Stimulated activated CD4-positive, alpha-beta T cell treated with anti-CD3 and anti-CD28 coated beads, TNF-alpha, amount 100 ng/mL, for 48 hours (primary cell): ENCODE results near the gene GRAMD4.

Source experiments
- DNase-seq, 3 donors: peaks; one replicate each; pipeline ENCODE4 v3.0.0-alpha.2; 2020; ENCODE audit warnings: low read depth in 3 of 3

Gene GRAMD4

DNA sequence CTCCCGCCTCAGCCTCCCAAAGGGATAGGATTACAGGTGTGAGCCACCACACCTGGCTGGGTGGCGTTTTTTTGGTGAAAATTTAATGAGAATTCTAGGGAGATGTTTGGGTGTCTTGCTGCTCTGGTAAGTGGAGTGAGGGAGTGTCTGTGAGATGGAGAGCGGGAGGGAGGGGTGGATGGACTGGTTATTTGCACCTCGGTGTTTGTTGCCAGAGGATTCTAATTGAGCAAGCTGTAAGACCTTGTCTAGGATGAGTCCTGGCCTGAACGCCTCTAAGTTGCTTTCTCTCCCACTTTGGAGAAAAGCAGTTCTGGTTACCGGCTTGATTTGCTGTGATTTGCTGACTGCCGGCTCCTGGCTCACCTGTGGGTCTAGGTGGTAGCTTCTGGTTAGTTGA, 22.0 kb upstream of the GRAMD4 start:
- no peak for DNase-seq

- DNase-seq: no peak
Measured at GRCh38 chr22:46598737-46599424, 21.3 kb upstream of the GRAMD4 start.

- no peak for DNase-seq
Measured at GRCh38 chr22:46600273-46600796, 19.9 kb upstream of the GRAMD4 start.

GRCh38 chr22:46602025-46602424, 18.2 kb upstream of the GRAMD4 start:
- no peak for DNase-seq

DNA sequence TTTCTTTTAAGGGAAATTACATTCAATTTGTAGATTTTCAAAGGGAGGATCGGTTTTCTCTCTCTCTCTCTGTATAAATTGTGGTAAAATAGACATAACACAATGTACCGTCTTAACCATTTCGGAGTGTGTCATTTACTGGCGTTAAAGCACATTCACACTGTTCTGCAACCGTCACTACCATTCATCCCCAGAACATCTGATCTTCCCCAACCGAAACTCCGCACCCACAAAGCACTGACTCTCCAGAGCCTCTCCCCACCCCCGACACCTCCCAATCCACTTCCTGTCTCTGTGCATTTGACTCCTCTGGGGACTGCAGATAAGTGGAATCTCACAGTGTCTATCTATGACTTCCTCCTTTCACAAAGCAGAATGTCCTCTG, 15.9 kb upstream of the GRAMD4 start:
- DNase-seq: peak; percentile 61 to 77 (median 67)

DNA sequence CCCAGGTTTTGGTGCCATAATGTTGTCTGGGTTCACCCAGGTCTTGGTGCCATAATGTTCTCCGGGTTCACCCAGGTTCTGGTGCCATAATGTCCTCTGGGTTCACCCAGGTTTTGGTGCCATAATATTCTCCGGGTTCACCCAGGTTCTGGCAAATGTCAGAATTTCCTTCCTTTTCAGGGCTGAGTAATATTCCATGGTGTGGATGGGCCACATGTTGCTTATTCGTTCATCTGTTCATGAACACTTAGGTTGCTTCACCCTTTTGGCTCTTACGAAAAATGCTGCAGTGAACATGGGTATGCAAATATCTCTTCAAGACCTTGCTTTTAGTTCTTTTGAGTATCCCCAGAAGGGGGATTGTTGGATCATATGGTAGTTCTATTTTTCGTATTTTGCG, 15.1 kb upstream of the GRAMD4 start:
- DNase-seq: no peak

DNA sequence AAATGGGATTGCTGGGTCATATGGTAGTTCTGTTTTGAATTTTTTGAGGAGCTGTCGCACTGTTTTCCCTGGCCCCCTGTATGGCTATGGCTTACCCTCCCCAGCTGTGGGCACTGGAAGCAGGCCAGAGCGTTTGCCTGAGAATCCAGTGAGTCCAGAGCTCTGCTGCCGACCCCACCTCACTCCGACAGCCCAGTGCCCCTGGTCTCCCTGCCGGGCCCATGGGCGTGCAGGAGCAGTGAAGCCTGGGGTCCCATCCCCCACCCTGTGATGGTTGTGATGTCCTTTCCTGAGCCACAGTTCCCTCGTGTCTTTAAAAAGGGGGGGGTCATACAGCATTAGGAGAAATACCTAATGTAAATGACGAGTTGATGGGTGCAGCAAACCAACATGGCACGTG, 13.3 kb upstream of the GRAMD4 start:
- DNase-seq: no peak

GRCh38 chr22:46607483-46608114, 12.6 kb upstream of the GRAMD4 start:
- DNase-seq: no peak

DNA sequence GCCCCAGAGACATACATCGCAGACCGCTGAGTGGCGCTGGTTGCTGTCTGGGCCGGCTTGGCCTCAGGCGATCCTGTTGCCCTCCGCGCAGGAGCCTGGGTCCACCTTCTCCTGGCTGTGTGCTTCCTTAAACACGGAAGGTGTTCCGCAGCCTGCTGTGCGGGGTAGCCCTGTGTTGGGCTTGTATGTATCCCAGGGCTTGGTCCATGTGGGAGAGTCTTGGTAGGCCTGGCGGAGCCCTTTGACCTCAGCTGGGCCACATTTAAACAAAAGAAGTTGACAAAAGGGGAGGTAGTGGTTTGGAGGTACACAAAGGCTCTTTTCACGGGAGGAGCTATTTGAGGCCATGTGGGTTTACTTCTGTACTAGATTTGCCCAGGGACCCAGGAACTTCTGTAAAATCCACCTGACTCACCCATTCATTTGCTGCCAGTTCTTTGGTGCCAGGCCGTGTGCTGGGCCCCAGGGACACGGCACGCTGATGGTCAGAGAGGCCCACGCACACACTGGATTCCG, 11.0 kb upstream of the GRAMD4 start:
- DNase-seq: no peak

- DNase-seq: no peak
Measured at GRCh38 chr22:46609724-46610201, 10.4 kb upstream of the GRAMD4 start.

- no peak for DNase-seq
Measured at GRCh38 chr22:46610356-46610755, 9.8 kb upstream of the GRAMD4 start.

DNA sequence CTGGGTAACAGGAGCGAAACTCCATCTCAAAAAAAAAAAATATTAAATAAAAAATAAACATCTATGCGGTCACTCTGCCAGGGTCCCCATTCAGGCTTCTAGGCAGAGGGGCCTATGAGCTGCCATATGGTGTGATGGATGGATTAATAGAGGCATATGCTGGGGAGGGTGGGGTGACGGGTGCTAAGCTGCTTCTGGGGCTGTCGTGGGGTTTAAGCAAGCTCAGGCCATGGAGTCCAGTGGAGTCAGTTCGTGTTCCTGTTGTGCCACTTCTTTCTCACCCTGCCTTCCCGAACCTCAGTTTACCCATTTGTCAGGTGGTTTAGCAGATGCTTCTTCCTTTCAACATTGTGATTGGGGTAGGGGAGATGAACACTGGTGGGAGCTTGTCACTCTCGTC, 9.0 kb upstream of the GRAMD4 start:
- DNase-seq: no peak

- DNase-seq: no peak
Measured at GRCh38 chr22:46612341-46612903, 7.8 kb upstream of the GRAMD4 start.

DNA sequence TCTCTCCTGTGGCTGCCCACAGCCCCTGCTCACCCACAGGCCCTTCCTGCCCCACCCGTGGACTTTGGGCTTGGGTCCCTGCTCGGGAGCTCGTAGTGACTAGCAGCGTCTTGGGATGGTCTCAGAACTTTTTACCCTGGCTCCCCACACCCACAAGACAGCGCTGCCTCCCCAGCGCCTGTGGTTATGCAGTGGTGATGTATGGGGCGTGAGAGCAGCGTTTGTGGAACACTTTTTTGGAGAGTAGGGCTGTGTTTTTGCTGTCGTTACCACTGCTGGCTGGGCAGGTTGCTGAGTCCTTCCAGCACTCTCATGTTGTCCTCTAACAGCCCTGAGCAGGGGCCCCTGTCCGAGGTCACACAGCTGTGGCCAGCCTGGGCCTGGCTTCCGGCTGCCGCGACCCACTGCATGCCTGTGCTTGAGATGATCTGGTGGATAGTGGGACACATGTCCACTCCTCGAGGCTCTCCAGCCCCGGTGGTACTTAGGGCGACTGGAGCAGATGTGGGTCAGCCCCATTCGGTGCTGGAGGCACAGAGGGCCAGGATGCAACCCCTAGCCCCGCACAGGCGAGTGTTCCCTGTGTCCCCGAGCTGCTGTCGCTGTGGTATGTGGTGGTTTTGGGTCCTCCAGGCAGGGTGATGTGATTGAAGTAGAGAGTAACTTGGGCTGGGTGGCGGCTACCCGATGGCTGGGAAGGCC, 7.1 kb upstream of the GRAMD4 start:
- DNase-seq: peak in 1 of 3 donors; percentile 35

- DNase-seq: no peak
Measured at GRCh38 chr22:46613606-46614021, 6.6 kb upstream of the GRAMD4 start.

DNA sequence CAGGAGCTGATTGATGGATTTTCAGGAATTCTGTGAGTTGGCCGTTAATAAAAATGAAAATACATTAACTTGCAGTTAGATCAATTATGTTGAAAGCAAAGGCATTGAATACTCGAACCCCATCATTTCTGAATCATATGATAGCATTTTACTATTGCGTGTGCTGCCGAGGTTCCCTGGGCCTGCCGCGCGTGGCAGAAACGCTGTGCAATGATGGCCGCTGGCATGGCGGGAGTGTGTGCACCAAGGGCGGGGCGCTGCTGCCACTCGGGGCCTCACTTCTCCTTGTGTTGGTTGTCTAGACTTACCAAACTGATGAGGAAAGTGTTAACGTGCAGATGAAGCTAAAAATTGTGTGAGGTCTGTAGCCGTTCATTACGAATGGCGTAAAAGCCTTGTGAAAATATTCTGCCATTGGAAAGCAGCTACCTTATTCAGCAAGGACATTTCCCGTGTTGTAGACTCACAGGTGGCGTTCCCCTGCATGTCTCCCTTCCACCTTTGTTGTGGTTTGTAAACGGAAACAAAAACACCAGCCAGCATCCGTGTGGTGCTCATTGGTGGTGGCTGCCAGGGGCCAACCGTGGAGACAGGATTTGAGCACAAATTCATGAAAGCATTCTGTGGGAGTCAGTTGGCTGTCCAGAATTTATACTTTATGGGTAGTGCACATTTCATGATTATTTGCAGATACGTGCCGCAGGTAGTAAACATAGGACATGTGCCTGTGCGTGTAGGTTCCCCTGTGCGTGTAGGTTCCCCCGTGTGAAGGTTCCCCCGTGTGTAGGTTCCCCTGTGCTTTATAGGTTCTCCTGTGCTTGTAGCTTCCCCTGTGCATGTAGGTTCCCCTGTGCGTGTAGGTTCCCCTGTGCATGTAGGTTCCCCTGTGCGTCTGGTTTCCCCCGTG, 5.9 kb upstream of the GRAMD4 start:
- DNase-seq: peak; percentile 27 to 43 (median 39)

DNA sequence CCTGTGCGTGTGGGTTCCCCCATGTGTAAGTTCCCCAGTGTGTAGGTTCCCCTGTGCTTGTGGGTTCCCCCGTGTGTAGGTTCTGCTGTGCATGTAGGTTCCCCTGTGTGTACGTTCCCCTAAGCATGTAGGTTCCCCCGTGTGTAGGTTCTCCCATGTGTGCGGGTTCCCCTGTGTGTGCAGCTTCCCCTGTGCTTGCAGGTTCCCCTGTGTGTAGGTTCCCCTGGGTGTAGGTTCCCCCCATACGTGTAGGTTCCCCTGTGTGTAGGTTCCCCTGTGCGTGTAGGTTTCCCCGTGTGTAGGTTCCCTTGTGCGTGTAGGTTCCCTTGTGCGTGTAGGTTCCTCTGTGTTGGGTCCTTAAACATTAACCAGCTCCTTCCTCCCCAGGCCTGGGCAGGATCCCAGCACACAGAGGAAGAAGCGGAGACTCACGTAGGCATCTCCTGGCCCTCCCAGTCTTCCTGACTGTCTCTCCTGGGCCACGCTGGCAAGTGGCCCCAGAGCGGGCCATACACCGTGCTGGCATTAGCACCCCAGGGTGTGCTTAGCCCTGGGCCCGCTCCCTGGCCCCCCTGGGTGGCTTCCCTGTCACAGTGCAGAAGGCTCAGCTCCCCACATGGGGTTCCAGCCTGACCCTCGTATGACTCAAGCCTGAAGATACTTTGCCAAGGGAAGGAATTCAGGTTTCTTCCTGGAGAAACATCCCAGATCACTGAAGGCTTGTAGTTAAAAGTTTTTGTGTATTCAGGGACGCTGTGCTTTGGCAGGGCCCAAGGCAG, 2.8 kb upstream of the GRAMD4 start:
- no peak for DNase-seq

DNA sequence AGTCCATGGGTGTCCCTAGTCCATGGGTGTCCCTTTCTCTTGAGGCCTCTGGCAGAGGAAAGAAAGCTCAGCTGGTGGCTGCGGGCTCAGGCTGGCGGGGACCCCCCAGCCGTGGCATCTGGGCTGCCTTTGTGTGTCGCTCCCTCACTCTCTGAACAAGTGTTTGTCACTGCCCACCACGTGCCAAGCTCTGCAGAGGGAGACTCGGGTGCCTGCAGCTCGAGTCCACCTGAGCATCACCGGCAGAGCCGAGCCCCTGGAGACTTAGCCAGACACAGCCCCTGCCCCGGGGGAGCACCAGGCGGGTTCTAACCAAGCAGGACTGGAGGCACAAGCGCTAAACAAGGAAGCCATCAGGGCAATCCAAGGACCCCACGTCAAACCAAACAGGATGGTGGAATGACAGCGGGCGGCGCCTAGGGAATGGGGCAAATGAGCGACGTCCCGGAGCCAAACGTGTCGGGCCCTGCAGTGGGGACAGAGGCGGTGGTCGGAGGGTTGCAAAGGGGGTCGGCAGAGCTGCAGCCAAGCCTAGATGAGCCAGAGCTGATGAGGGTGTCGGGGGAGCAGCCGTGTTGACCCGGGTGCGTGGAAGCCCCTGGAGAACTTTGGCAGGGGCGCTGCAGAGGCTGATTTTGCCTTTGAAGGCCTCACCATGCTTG, 2.1 kb upstream of the GRAMD4 start:
- DNase-seq: no peak

DNA sequence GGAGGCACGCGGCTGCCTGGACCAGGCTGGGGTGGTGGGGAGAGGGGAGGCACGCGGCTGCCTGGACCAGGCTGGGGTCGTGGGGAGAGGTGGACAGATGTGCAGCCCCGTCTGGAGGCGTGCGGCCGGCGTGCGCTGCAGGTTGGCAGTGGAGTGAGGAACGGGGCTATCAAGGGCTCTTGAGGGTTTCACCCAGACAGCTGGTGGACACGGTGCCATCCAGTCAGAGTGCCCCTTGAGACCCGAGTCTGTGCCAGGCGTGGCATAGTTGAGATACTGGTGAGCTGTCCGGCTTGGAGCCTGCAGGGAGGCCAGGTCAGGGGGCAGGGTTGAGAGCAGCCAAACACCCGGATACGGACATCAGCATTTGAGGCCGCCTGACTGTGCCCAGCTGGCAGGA, 1.5 kb upstream of the GRAMD4 start:
- no peak for DNase-seq
